K562 (cell line): ENCODE measurements around the gene SERPINA3. TPM values are rescaled to one million over a fixed set of nuclear protein-coding genes. Genes with fewer than 3 reads are reported as not detected.

Experiments
- RREB1 ChIP-seq: fragments of 250-450 bp; sonication (Bioruptor Pico); IDR thresholded peaks from 2 replicates; pipeline ENCODE4 v1.4.0; 2020
- ZMIZ1 ChIP-seq, 2 experiments: fragments of 150-350 bp in 1 of 2; IDR thresholded peaks; 2 replicates each; pipeline ENCODE4 v1.6.1; 2012 to 2016; ENCODE audit warnings: low read depth in 2 of 2, low read length in 2 of 2, mild to moderate bottlenecking in 1 of 2, moderate library complexity in 1 of 2
- polyA plus RNA-seq, 8 experiments: library from polyadenylated mRNA; depleted of rRNA in 4 of 8; stranded (reverse) in 5 of 8; unstranded in 3 of 8; fragments of >200 nt; fragmentation: Nextera tagmentation in 2 of 8; fragmentation: Illumina TruSeq in 1 of 8; extraction: Ambion mirVana in 2 of 8; extraction: Trizol in 1 of 8; gene quantifications; 2 replicates each; pipeline versions ENCODE4 v1.2.1 to v1.2.3, GENCODE V29; 2011 to 2014; ENCODE audit warnings: inconsistent platforms in 1 of 8, missing spikeins in 1 of 8
- total RNA-seq, 7 experiments: library from RNA; depleted of rRNA in 6 of 7; stranded (reverse); fragments of >200 nt in 6 of 7; fragmentation: Illumina TruSeq in 2 of 7; extraction: Trizol in 2 of 7; gene quantifications; 2 replicates each; pipeline versions ENCODE4 v1.2.1 to v1.2.3, GENCODE V29; 2011 to 2021; ENCODE audit warnings: low replicate concordance in 1 of 7

Gene SERPINA3
- total and polyA plus RNA-seq, 9 of the 15 experiments (the other 6 are each of a cell fraction or from before 2014, with no cell fraction given), result 2.3 TPM; not detected in 8

- TF ChIP-seq ZMIZ1 (IDR thresholded peaks at IDR 0.05; ENCODE audit: low read depth in 2 of 2, low read length in 2 of 2) (no peak), RREB1 (CRISPR knock-in tag) (no peak)
- TF ChIP-seq, all 486 proteins: peak for 0
These were observed 53.4 kb downstream of the SERPINA3 start (continued) for GRCh38 chr14:94665544-94665943.
